CD4-positive, alpha-beta T cell (primary cell): Measurements from ENCODE around the gene P2RX4. TPM values are rescaled to one million over a fixed set of nuclear protein-coding genes. Genes with fewer than 3 reads are reported as not detected.
"Not testable (repeated sequence)": the region's sequence is repeated elsewhere in the genome, so short reads cannot be mapped to it uniquely, and the experiment has no call there.

Experiments
- ATAC-seq: fragments of 200-7000 bp; cut with Tn5 transposase; one replicate; pipeline ENCODE4 v1.10.0; 2022; ENCODE audit warnings: mild to moderate bottlenecking; ENCODE audit not compliant: poor library complexity
- CTCF ChIA-PET: fragments of 350-600 bp; sonication (Branson Sonifier 250); formaldehyde crosslinking; loops from one replicate; lab custom pipeline; 2021; ENCODE audit warnings: antibody characterized with exemption, inconsistent platforms; lab: Charles Lee
- POLR2A ChIA-PET: fragments of 350-600 bp; sonication (Branson Sonifier 250); formaldehyde crosslinking; loops from one replicate; lab custom pipeline; 2021; ENCODE audit warnings: antibody characterized with exemption, inconsistent platforms; lab: Charles Lee
- DNase-seq, 14 experiments: peaks; one replicate each; pipeline ENCODE4 v3.0.0-alpha.2; 2013 to 2020; ENCODE audit warnings: mixed read lengths in 2 of 14
- H3K27ac ChIP-seq, 2 donors: one replicate each; pipeline versions ENCODE4 v1.5.1 to v1.7.0; 2013; ENCODE audit warnings: low read length in 2 of 2, low read depth in 1 of 2, mild to moderate bottlenecking in 1 of 2
- H3K27me3 ChIP-seq, 2 experiments: 1 replicate in 1 of 2; 2 replicates in 1 of 2; pipeline versions ENCODE4 v1.6.1 to v1.7.0; 2013; ENCODE audit warnings: low read length in 2 of 2, control low read depth in 1 of 2, mild to moderate bottlenecking in 1 of 2, moderate library complexity in 1 of 2; ENCODE audit not compliant: insufficient read depth in 2 of 2, control insufficient read depth in 1 of 2
- H3K36me3 ChIP-seq: one replicate; pipeline ENCODE4 v1.6.1; 2013; ENCODE audit warnings: low read length, control low read depth; ENCODE audit not compliant: insufficient read depth
- H3K4me1 ChIP-seq: one replicate; pipeline ENCODE4 v1.6.1; 2013; ENCODE audit warnings: low read length, control low read depth; ENCODE audit not compliant: insufficient read depth
- H3K4me3 ChIP-seq: one replicate; pipeline ENCODE4 v1.5.1; 2013; ENCODE audit warnings: mild to moderate bottlenecking, low read length, moderate library complexity
- H3K9me3 ChIP-seq, 2 experiments: 1 replicate in 1 of 2; 2 replicates in 1 of 2; pipeline versions ENCODE4 v1.6.1 to v1.7.0; 2013; ENCODE audit warnings: low read length in 2 of 2, mild to moderate bottlenecking in 2 of 2, control low read depth in 1 of 2, moderate library complexity in 1 of 2; ENCODE audit not compliant: control insufficient read depth in 1 of 2, insufficient read depth in 1 of 2
- H3K27ac Mint-ChIP-seq: one replicate; pipeline ENCODE4 v1.8.0; 2020; ENCODE audit warnings: mixed read lengths
- H3K27me3 Mint-ChIP-seq: one replicate; pipeline ENCODE4 v1.8.0; 2021; ENCODE audit warnings: mixed read lengths
- H3K36me3 Mint-ChIP-seq: one replicate; pipeline ENCODE4 v1.8.0; 2021; ENCODE audit warnings: low read depth, mixed read lengths
- H3K4me1 Mint-ChIP-seq: one replicate; pipeline ENCODE4 v1.8.0; 2021; ENCODE audit warnings: low read depth, mixed read lengths
- H3K4me3 Mint-ChIP-seq: one replicate; pipeline ENCODE4 v1.8.0; 2020; ENCODE audit warnings: mild to moderate bottlenecking, mixed read lengths
- H3K9me3 Mint-ChIP-seq: one replicate; pipeline ENCODE4 v1.8.0; 2020; ENCODE audit warnings: mixed read lengths
- CTCF ChIP-seq: fragments of 200-600 bp; IDR thresholded peaks from one replicate; pipeline ENCODE4 v1.8.0; 2022; ENCODE audit warnings: antibody characterized with exemption, mild to moderate bottlenecking
- intact Hi-C, 2 experiments: fragments of 100-400 bp; cut with DNase I in 1 of 2; cut with micrococcal nuclease in 1 of 2; formaldehyde crosslinking; loops; one replicate each; pipeline versions ENCODE4 v1.15.1 to v1.9.0; 2023 to 2025; cut with DNase I, micrococcal nuclease
- total RNA-seq, 174 experiments: library from RNA in 2 of 174; stranded (reverse) in 2 of 174; gene quantifications; one replicate each; pipeline ENCODE4 v1.2.3 and lab custom pipeline; 2021 to 2026

The P2RX4 gene
- total RNA-seq, 2 experiments from 2014 or later, result 36.2 to 37.4 TPM

- intact Hi-C loops, result no loop called here
- Mint-ChIP-seq H3K4me3 (no peak overlapping the region), H3K4me1 (peaks cover 6% of the 10 kb centered on the region), H3K36me3 (peaks cover 20% of the 10 kb centered on the region), H3K9me3 (no peaks in the 10 kb centered on the region), H3K27ac (no peak overlapping the region), H3K27me3 (no peaks in the 10 kb centered on the region)
- ChIA-PET CTCF (no interaction called here), POLR2A (no interaction called here)
- no peak for DNase-seq
- Histone ChIP-seq H3K9me3 (no peaks in the 10 kb centered on the region), H3K36me3 (peaks cover 6% of the 10 kb centered on the region), H3K27me3 (no peaks in the 10 kb centered on the region), H3K4me1 (no peaks in the 10 kb centered on the region), H3K27ac (no peak overlapping the region), H3K4me3 (no peak overlapping the region)
- no peak for ATAC-seq
- TF ChIP-seq CTCF, result no peak
Observed at GRCh38 chr12:121279507-121279915, 69.6 kb downstream of the P2RX4 start.

- H3K36me3 ChIP-seq, H3K9me3 ChIP-seq, H3K27me3 ChIP-seq, CTCF ChIA-PET, ATAC-seq, H3K9me3 Mint-ChIP-seq, H3K4me3 Mint-ChIP-seq, H3K4me1 Mint-ChIP-seq, DNase-seq, H3K27me3 Mint-ChIP-seq, H3K27ac Mint-ChIP-seq, H3K4me3 ChIP-seq, POLR2A ChIA-PET, intact Hi-C loops, H3K27ac ChIP-seq, H3K4me1 ChIP-seq: not testable (repeated sequence)
- peaks cover 16% of the 10 kb centered on the region for H3K36me3 Mint-ChIP-seq
Observed at GRCh38 chr12:121280531-121280930, 70.6 kb downstream of the P2RX4 start.

GRCh38 chr12:121281116-121281515, 71.2 kb downstream of the P2RX4 start:
- H3K9me3 ChIP-seq, H3K27ac Mint-ChIP-seq, DNase-seq, POLR2A ChIA-PET, H3K36me3 ChIP-seq, H3K27me3 Mint-ChIP-seq, H3K27me3 ChIP-seq, H3K9me3 Mint-ChIP-seq, H3K4me3 ChIP-seq, H3K4me1 ChIP-seq, H3K4me1 Mint-ChIP-seq, ATAC-seq, H3K4me3 Mint-ChIP-seq, H3K27ac ChIP-seq, intact Hi-C loops, CTCF ChIA-PET: not testable (repeated sequence)
- peaks cover 16% of the 10 kb centered on the region for H3K36me3 Mint-ChIP-seq

DNA sequence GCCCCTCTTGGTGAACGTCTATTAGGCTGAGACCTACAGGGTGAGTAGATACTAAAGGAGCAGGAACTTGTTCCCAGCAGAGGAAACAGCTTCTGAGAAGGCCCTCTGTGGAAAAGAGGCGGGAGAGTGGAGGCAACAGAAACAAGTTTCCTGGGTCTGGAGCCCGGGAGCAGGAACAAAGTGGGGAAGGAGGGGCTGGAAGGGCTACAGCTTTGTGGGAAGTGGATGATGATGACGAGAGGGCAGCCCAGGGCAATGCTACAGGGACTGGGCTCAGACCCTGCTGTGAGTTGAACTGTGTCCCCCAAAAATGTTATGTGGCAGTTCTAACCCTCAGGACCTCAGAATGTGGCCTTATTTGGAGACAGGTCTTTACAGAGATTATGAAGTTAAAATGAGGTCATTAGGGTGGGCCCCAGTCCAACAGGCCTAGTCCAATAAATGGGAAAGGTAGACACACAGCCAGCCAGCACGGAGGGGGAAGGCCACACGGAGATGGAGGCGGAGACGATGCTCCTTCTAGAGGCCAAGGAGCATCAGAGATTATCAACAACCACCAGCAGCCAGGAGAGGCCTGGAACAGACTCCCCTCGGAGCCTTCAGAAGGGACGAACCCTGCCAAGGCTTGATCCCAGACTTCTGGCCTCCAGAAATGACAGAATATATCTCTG, 72.3 kb downstream of the P2RX4 start:
- Mint-ChIP-seq H3K4me1 (peaks cover 3% of the 10 kb centered on the region), H3K4me3 (no peak overlapping the region), H3K36me3 (peaks cover 13% of the 10 kb centered on the region), H3K9me3 (no peaks in the 10 kb centered on the region), H3K27ac (no peak overlapping the region), H3K27me3 (no peaks in the 10 kb centered on the region)
- ATAC-seq (no peak), DNase-seq (no peak)
- H3K4me1 ChIP-seq, result peaks cover 4% of the 10 kb centered on the region
- intact Hi-C loops, result no loop called here
- no peaks in the 10 kb centered on the region for H3K9me3 ChIP-seq
- ChIA-PET CTCF (no interaction called here), POLR2A (no interaction called here)
- H3K27ac ChIP-seq, result no peak overlapping the region
- H3K27me3 ChIP-seq, result no peaks in the 10 kb centered on the region
- no peak for TF ChIP-seq CTCF
- no peak overlapping the region for H3K4me3 ChIP-seq
- peaks cover 6% of the 10 kb centered on the region for H3K36me3 ChIP-seq

- H3K4me3 ChIP-seq, intact Hi-C loops, H3K4me3 Mint-ChIP-seq, H3K27ac Mint-ChIP-seq, H3K27me3 ChIP-seq, H3K4me1 ChIP-seq, H3K27ac ChIP-seq, DNase-seq, CTCF ChIA-PET, ATAC-seq, H3K9me3 Mint-ChIP-seq, H3K4me1 Mint-ChIP-seq, H3K36me3 ChIP-seq, H3K36me3 Mint-ChIP-seq, POLR2A ChIA-PET, H3K27me3 Mint-ChIP-seq, H3K9me3 ChIP-seq: not testable (repeated sequence)
Observed at GRCh38 chr12:121282910-121283309, 73.0 kb downstream of the P2RX4 start.
